K562 (cell line): ENCODE measurements around the gene ARHGAP22. TPM values are rescaled to one million over a fixed set of nuclear protein-coding genes. Genes with fewer than 3 reads are reported as not detected.
A peak's percentile ranks its signal among the peaks of the same experiment; 100 is the strongest.

ENCODE experiments used
- ATAC-seq: fragments of 200-7000 bp; cut with Tn5 transposase; 3 replicates; pipeline ENCODE4 v1.9.1; 2020; ENCODE audit warnings: moderate library complexity
- BruUV-seq: library from RNA; stranded (reverse); fragments of 400-500 nt; replicated peaks from 2 replicates; lab custom pipeline; 2021; lab: Mats Ljungman, UMichigan
- CTCF ChIA-PET: fragments of 300-600 bp; formaldehyde crosslinking; extraction: SDS; loops from one replicate; lab custom pipeline; 2021; ENCODE audit warnings: low intra/inter-chr PET ratio; lab: Yijun Ruan, JAX
- POLR2A ChIA-PET: fragments of 300-600, 350-650 bp; sonication (Branson Sonifier 250); formaldehyde crosslinking; extraction: SDS; loops from one replicate; lab custom pipeline; 2021; ENCODE audit warnings: antibody characterized with exemption, inconsistent platforms; lab: Yijun Ruan, JAX
- DNase-seq, 4 experiments: peaks; one replicate each; pipeline versions ENCODE4 v3.0.0 to v3.0.0-alpha.2; 2011 to 2018; ENCODE audit warnings: low spot score in 3 of 4, mixed read lengths in 3 of 4; ENCODE audit errors: extremely low read depth in 1 of 4
- FAIRE-seq: peaks from 2 replicates; lab custom pipeline; 2011; peaks lifted over from hg19 to GRCh38; lab: Jason Lieb, UNC
- H2AFZ ChIP-seq: 2 replicates; pipeline ENCODE4 v1.6.0; 2011; ENCODE audit warnings: low read depth, low read length, control low read depth, inconsistent platforms
- H3K27ac ChIP-seq: fragments of 200-600 bp; 3 replicates; pipeline ENCODE4 v1.8.0; 2011; ENCODE audit warnings: low read depth, mild to moderate bottlenecking, control low read depth, inconsistent platforms, low read length, moderate library complexity, mixed read lengths; ENCODE audit errors: extremely low read depth
- H3K27me3 ChIP-seq, 2 experiments: fragments of 300-600 bp in 1 of 2; 2 replicates in 1 of 2; 3 replicates in 1 of 2; pipeline versions ENCODE4 v1.6.0 to v1.8.0; 2011; ENCODE audit warnings: inconsistent platforms in 2 of 2, low read length in 2 of 2, mild to moderate bottlenecking in 1 of 2, mixed read lengths in 1 of 2, moderate library complexity in 1 of 2; ENCODE audit not compliant: control insufficient read depth in 2 of 2, insufficient read depth in 2 of 2
- H3K36me3 ChIP-seq: fragments of 300-600 bp; 3 replicates; pipeline ENCODE4 v1.8.0; 2011; ENCODE audit warnings: mild to moderate bottlenecking, low read length, inconsistent platforms; ENCODE audit not compliant: control insufficient read depth, insufficient read depth
- H3K4me1 ChIP-seq, 2 experiments: fragments of 200-600 bp in 1 of 2; replicated peaks in 1 of 2; 2 replicates in 1 of 2; 3 replicates in 1 of 2; pipeline versions ENCODE4 v1.5.1 to v1.8.0; 2011; ENCODE audit warnings: inconsistent platforms in 2 of 2, low read length in 2 of 2, mild to moderate bottlenecking in 1 of 2, mixed read lengths in 1 of 2, moderate library complexity in 1 of 2; ENCODE audit not compliant: control insufficient read depth in 2 of 2, insufficient read depth in 2 of 2
- H3K4me2 ChIP-seq: 2 replicates; pipeline ENCODE4 v1.6.1; 2011; ENCODE audit warnings: low read length, control low read depth, inconsistent platforms, mixed read lengths; ENCODE audit not compliant: insufficient read depth
- H3K4me3 ChIP-seq: fragments of 200-600 bp; sonication (generic), shearing (Covaris generic); 2 replicates; pipeline ENCODE4 v1.5.1; 2016; ENCODE audit warnings: control low read depth, inconsistent platforms
- H3K79me2 ChIP-seq: fragments of 200-600 bp; 3 replicates; pipeline ENCODE4 v1.8.0; 2011; ENCODE audit warnings: low read length, inconsistent platforms; ENCODE audit not compliant: control insufficient read depth, insufficient read depth
- H3K9ac ChIP-seq, 2 experiments: 2 replicates each; pipeline versions ENCODE4 v1.6.0 to v1.6.1; 2011; ENCODE audit warnings: low read depth in 2 of 2, low read length in 2 of 2, control low read depth in 1 of 2, inconsistent platforms in 1 of 2, mild to moderate bottlenecking in 1 of 2, mixed read lengths in 1 of 2; ENCODE audit not compliant: insufficient read depth in 1 of 2
- H3K9me1 ChIP-seq: one replicate; pipeline ENCODE4 v1.6.0; 2011; ENCODE audit warnings: inconsistent platforms, mild to moderate bottlenecking, low read length, moderate library complexity; ENCODE audit not compliant: control insufficient read depth, insufficient read depth
- H3K9me3 ChIP-seq: replicated peaks from 2 replicates; pipeline ENCODE4 v1.5.1; 2011; ENCODE audit warnings: low read depth, low read length, inconsistent platforms; ENCODE audit not compliant: control insufficient read depth, insufficient read depth
- H4K20me1 ChIP-seq: replicated peaks from 2 replicates; pipeline ENCODE4 v1.6.1; 2011; ENCODE audit warnings: low read length, inconsistent platforms, mixed read lengths; ENCODE audit not compliant: control insufficient read depth, insufficient read depth
- BRF1 ChIP-seq: IDR thresholded peaks from 3 replicates; pipeline ENCODE4 v1.6.1; 2011; ENCODE audit warnings: borderline replicate concordance, mild to moderate bottlenecking; ENCODE audit not compliant: insufficient read length; ENCODE audit errors: extremely low read depth
- CBX3 ChIP-seq, 2 experiments: IDR thresholded peaks; 1 replicate in 1 of 2; 2 replicates in 1 of 2; pipeline ENCODE4 v1.6.1; 2012; ENCODE audit warnings: inconsistent platforms in 2 of 2, low read length in 2 of 2, borderline replicate concordance in 1 of 2, control low read depth in 1 of 2
- CC2D1A ChIP-seq: fragments of 450-650 bp; IDR thresholded peaks from 2 replicates; pipeline ENCODE4 v1.6.1; 2017; ENCODE audit warnings: mild to moderate bottlenecking
- FUS ChIP-seq: fragments of 200-400 bp; formaldehyde crosslinking; optimal IDR thresholded peaks from 2 replicates; pipeline ENCODE3; 2017; ENCODE audit warnings: low read depth, low read length
- HLTF ChIP-seq: fragments of 450-650 bp; IDR thresholded peaks from 2 replicates; pipeline ENCODE4 v1.6.1; 2016
- NEUROD1 ChIP-seq: fragments of 150-350 bp; IDR thresholded peaks from 2 replicates; pipeline ENCODE4 v1.6.1; 2014; ENCODE audit warnings: borderline replicate concordance, low read length, low read depth; ENCODE audit not compliant: partially characterized antibody
- NFIX ChIP-seq: fragments of 250-450 bp; sonication (Bioruptor Pico); IDR thresholded peaks from 2 replicates; pipeline ENCODE4 v1.4.0; 2020; ENCODE audit warnings: low read depth, mild to moderate bottlenecking, moderate library complexity
- ZNF766 ChIP-seq: fragments of 200-800 bp; sonication (Bioruptor generic); conservative IDR thresholded peaks from 2 replicates; pipeline ENCODE4 v1.6.1; 2016; ENCODE audit warnings: missing genetic modification characterization, missing compliant biosample characterization
- ZNF77 ChIP-seq: fragments of 250-450 bp; sonication (Bioruptor Pico); IDR thresholded peaks from 2 replicates; pipeline ENCODE4 v1.5.0; 2020
- WGBS: fragments of 100-300 bp; shearing (Covaris generic); methylation state at CpG from one replicate; pipeline ENCODE4 v1.1.6; 2016; ENCODE audit warnings: low coverage, mixed read lengths; ENCODE audit not compliant: insufficient coverage; ENCODE audit errors: missing lambda C conversion rate; 5-methylcytosine and 5-hydroxymethylcytosine counted together
- in situ Hi-C: fragments of 300-500 bp; cut with MboI; formaldehyde crosslinking; loops from 4 replicates; pipeline ENCODE4 v1.15.0; 2018; ENCODE audit warnings: inconsistent platforms, mixed read lengths
- intact Hi-C: fragments of 100-400 bp; cut with micrococcal nuclease; formaldehyde crosslinking; loops from 2 replicates; pipeline ENCODE4 v1.14.2; 2022
- polyA plus RNA-seq, 8 experiments: library from polyadenylated mRNA; depleted of rRNA in 4 of 8; stranded (reverse) in 5 of 8; unstranded in 3 of 8; fragments of >200 nt; fragmentation: Nextera tagmentation in 2 of 8; fragmentation: Illumina TruSeq in 1 of 8; extraction: Ambion mirVana in 2 of 8; extraction: Trizol in 1 of 8; gene quantifications; 2 replicates each; pipeline versions ENCODE4 v1.2.1 to v1.2.3, GENCODE V29; 2011 to 2014; ENCODE audit warnings: inconsistent platforms in 1 of 8, missing spikeins in 1 of 8
- total RNA-seq, 7 experiments: library from RNA; depleted of rRNA in 6 of 7; stranded (reverse); fragments of >200 nt in 6 of 7; fragmentation: Illumina TruSeq in 2 of 7; extraction: Trizol in 2 of 7; gene quantifications; 2 replicates each; pipeline versions ENCODE4 v1.2.1 to v1.2.3, GENCODE V29; 2011 to 2021; ENCODE audit warnings: low replicate concordance in 1 of 7
- TF ChIP-seq, protein P1 (sequence below): fragments of 450-650 bp; IDR thresholded peaks from 2 replicates; pipeline ENCODE4 v1.6.1; 2016; ENCODE audit warnings: mild to moderate bottlenecking, moderate library complexity

The ARHGAP22 gene
- total and polyA plus RNA-seq, 9 of the 15 experiments (the other 6 are each of a cell fraction or from before 2014, with no cell fraction given): 1.3 to 28.1 (median 12.7) TPM

- ChIA-PET CTCF (interaction anchor here (0.7 kb wide), 1 partner anchor 145 kb away, joined by 3 read pairs; no protein-coding TSS in a partner anchor), POLR2A (interaction anchor here (1.0 kb wide), 2 partner anchors 16 to 34 kb away, joined by 3 read pairs; no protein-coding TSS in a partner anchor)
- Histone ChIP-seq H3K9me1 (no peaks in the 10 kb centered on the region), H3K9ac (peak overlapping the region; percentile 5 to 81; a peak in 3 of 4 replicates), H3K4me1 (peaks cover 12 to 38% of the 10 kb centered on the region in 2 experiments; a peak in 4 of 5 replicates), H2AFZ (peak overlapping the region; percentile 30; the same call in 1 of the 2 replicates), H3K36me3 (peaks cover 9% of the 10 kb centered on the region; the same call in 1 of the 3 replicates), H3K79me2 (peaks cover 97% of the 10 kb centered on the region), H3K9me3 (no peaks in the 10 kb centered on the region; the same call in 1 of the 2 replicates), H3K4me2 (no peak overlapping the region), H3K27me3 (no peaks in the 10 kb centered on the region), H4K20me1 (no peaks in the 10 kb centered on the region), H3K4me3 (no peak overlapping the region), H3K27ac (peak overlapping the region; percentile 34; the same call in 1 of the 3 replicates)
- in situ Hi-C loops (no loop called here), intact Hi-C loops (no loop called here)
- BruUV-seq: no TSS peak
- no peak for DNase-seq
- 63% methylated on average over 13 of the region's 13 CpGs for whole genome bisulfite sequencing
- FAIRE-seq: no peak
- ATAC-seq: peak; percentile 11
- TF ChIP-seq ZNF77 (CRISPR knock-in tag) (no peak), HLTF (no peak), CBX3 (IDR thresholded peaks at IDR 0.05; ENCODE audit: borderline replicate concordance in 1 of 2, low read length in 2 of 2) (no peak), NFIX (no peak), BRF1 (no peak), NEUROD1 (no peak), FUS (no peak), ZNF766 (CRISPR knock-in tag) (no peak), CC2D1A (no peak)
- TF ChIP-seq, protein P1, sequence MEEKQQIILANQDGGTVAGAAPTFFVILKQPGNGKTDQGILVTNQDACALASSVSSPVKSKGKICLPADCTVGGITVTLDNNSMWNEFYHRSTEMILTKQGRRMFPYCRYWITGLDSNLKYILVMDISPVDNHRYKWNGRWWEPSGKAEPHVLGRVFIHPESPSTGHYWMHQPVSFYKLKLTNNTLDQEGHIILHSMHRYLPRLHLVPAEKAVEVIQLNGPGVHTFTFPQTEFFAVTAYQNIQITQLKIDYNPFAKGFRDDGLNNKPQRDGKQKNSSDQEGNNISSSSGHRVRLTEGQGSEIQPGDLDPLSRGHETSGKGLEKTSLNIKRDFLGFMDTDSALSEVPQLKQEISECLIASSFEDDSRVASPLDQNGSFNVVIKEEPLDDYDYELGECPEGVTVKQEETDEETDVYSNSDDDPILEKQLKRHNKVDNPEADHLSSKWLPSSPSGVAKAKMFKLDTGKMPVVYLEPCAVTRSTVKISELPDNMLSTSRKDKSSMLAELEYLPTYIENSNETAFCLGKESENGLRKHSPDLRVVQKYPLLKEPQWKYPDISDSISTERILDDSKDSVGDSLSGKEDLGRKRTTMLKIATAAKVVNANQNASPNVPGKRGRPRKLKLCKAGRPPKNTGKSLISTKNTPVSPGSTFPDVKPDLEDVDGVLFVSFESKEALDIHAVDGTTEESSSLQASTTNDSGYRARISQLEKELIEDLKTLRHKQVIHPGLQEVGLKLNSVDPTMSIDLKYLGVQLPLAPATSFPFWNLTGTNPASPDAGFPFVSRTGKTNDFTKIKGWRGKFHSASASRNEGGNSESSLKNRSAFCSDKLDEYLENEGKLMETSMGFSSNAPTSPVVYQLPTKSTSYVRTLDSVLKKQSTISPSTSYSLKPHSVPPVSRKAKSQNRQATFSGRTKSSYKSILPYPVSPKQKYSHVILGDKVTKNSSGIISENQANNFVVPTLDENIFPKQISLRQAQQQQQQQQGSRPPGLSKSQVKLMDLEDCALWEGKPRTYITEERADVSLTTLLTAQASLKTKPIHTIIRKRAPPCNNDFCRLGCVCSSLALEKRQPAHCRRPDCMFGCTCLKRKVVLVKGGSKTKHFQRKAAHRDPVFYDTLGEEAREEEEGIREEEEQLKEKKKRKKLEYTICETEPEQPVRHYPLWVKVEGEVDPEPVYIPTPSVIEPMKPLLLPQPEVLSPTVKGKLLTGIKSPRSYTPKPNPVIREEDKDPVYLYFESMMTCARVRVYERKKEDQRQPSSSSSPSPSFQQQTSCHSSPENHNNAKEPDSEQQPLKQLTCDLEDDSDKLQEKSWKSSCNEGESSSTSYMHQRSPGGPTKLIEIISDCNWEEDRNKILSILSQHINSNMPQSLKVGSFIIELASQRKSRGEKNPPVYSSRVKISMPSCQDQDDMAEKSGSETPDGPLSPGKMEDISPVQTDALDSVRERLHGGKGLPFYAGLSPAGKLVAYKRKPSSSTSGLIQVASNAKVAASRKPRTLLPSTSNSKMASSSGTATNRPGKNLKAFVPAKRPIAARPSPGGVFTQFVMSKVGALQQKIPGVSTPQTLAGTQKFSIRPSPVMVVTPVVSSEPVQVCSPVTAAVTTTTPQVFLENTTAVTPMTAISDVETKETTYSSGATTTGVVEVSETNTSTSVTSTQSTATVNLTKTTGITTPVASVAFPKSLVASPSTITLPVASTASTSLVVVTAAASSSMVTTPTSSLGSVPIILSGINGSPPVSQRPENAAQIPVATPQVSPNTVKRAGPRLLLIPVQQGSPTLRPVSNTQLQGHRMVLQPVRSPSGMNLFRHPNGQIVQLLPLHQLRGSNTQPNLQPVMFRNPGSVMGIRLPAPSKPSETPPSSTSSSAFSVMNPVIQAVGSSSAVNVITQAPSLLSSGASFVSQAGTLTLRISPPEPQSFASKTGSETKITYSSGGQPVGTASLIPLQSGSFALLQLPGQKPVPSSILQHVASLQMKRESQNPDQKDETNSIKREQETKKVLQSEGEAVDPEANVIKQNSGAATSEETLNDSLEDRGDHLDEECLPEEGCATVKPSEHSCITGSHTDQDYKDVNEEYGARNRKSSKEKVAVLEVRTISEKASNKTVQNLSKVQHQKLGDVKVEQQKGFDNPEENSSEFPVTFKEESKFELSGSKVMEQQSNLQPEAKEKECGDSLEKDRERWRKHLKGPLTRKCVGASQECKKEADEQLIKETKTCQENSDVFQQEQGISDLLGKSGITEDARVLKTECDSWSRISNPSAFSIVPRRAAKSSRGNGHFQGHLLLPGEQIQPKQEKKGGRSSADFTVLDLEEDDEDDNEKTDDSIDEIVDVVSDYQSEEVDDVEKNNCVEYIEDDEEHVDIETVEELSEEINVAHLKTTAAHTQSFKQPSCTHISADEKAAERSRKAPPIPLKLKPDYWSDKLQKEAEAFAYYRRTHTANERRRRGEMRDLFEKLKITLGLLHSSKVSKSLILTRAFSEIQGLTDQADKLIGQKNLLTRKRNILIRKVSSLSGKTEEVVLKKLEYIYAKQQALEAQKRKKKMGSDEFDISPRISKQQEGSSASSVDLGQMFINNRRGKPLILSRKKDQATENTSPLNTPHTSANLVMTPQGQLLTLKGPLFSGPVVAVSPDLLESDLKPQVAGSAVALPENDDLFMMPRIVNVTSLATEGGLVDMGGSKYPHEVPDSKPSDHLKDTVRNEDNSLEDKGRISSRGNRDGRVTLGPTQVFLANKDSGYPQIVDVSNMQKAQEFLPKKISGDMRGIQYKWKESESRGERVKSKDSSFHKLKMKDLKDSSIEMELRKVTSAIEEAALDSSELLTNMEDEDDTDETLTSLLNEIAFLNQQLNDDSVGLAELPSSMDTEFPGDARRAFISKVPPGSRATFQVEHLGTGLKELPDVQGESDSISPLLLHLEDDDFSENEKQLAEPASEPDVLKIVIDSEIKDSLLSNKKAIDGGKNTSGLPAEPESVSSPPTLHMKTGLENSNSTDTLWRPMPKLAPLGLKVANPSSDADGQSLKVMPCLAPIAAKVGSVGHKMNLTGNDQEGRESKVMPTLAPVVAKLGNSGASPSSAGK: peak; percentile 37
Measured at GRCh38 chr10:48517911-48518811, 86.7 kb downstream of the ARHGAP22 start.
